Epidermal melanocyte (primary cell): ENCODE measurements around the gene FAM120A.

Source experiments
- DNase-seq: peaks from one replicate; pipeline ENCODE4 v3.0.0; 2011; ENCODE audit warnings: low spot score; ENCODE audit not compliant: insufficient read length

FAM120A gene

DNA sequence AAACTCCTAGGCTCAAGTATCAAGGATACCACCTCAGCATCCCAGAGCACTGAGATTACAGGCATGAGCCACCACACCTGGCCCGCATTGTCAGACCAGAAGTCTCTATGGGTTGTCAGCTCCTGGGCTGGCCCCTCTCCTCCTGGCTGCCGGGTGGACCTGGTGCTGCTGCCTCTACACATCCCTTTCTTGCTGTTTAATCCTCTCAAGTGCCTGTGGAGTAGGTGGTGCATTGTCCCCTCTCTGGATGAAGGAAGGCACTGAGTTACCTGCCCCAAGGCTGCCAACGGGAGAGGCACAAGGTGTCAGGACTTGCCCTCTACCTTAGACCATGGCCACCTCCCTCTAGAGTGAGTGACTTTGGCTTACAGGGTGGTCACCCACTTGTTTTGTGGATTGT, 162.3 kb downstream of the FAM120A start:
- no peak for DNase-seq

DNA sequence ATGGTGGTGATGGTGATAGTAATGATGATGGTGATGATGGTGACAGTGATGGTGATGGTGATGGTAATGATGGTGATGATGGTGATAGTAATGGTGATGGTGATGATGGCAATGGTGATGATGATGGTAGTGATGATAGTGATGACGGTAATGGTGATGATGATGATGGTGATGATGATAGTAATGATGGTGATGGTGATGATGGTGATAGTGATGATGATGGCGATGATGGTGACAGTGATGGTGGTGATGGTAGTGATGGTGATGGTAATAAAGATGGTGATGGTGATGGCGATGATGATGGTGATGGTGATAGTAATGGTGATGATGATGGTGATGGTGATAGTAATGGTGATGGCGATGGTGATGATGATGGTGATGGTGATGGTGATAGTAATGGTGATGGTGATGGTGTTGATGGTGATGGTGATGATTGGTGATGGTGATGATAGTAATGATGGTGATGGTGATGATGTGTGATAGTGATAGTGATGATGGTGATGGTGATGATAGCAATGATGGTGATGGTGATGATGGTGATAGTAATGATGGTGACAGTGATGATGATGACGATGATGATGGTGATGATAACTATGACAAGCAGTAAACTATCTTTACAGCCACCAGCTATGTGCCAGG, 163.5 kb downstream of the FAM120A start:
- no peak for DNase-seq
